ENCODE data around the gene LRPPRC. TPM values are rescaled to one million over a fixed set of nuclear protein-coding genes. Genes with fewer than 3 reads are reported as not detected.

LRPPRC gene
- total and polyA plus RNA-seq, 2 experiments from 2014 or later, result 163 to 200 TPM

- H3F3A ChIP-seq (replicated peaks; ENCODE audit: low read depth), result no peaks in the 10 kb centered on the region
- DNase-seq (ENCODE audit: low spot score) (no peak), ATAC-seq (no peak)
- Mint-ChIP-seq H3K4me3 (no peak overlapping the region), H3K27me3 (ENCODE audit: insufficient read depth, low read depth, poor library complexity) (no peaks in the 10 kb centered on the region), H3K36me3 (ENCODE audit: low read depth) (no peaks in the 10 kb centered on the region), H3K9me3 (no peaks in the 10 kb centered on the region), H3K4me1 (peaks cover 17% of the 10 kb centered on the region), H3K27ac (no peak overlapping the region)
- no peaks in the 10 kb centered on the region for H4K20me1 ChIP-seq (replicated peaks; ENCODE audit: insufficient read depth)
- no peak overlapping the region for H3K27ac ChIP-seq (ENCODE audit: low read depth)
- H3K9me2 ChIP-seq (ENCODE audit: insufficient read depth), result no peaks in the 10 kb centered on the region
- no peaks in the 10 kb centered on the region for H3K79me2 ChIP-seq (replicated peaks; ENCODE audit: insufficient read depth)
- no peaks in the 10 kb centered on the region for H3K27me3 ChIP-seq (ENCODE audit: insufficient read depth)
- peaks cover 13% of the 10 kb centered on the region for H3K4me1 ChIP-seq (ENCODE audit: insufficient read depth)
- no peak overlapping the region for H3K4me3 ChIP-seq
- H2AFZ ChIP-seq, result no peak overlapping the region
- no peaks in the 10 kb centered on the region for H3K36me3 ChIP-seq (ENCODE audit: insufficient read depth)
- H3K4me2 ChIP-seq, result no peak overlapping the region
- no peak for TF ChIP-seq CREB1 (CRISPR knock-in tag; IDR thresholded peaks at IDR 0.05; ENCODE audit: low read depth)
- TF ChIP-seq ETS1 (IDR thresholded peaks at IDR 0.05), result no peak
- TF ChIP-seq EZH2 (IDR thresholded peaks at IDR 0.05; ENCODE audit: low read depth, unreplicated experiment), result no peak
- TF ChIP-seq STAT1 (IDR thresholded peaks at IDR 0.05; ENCODE audit: unreplicated experiment), result no peak
- TF ChIP-seq ZNF462 (CRISPR knock-in tag; IDR thresholded peaks at IDR 0.05), result no peak
- TF ChIP-seq ZNF331 (CRISPR knock-in tag; IDR thresholded peaks at IDR 0.05; ENCODE audit: low read depth), result no peak
- no peak for TF ChIP-seq NANOG (IDR thresholded peaks at IDR 0.05; ENCODE audit: borderline replicate concordance)
- TF ChIP-seq ZNF114 (CRISPR knock-in tag; IDR thresholded peaks at IDR 0.05), result no peak
- TF ChIP-seq EZH2phosphoT487 (IDR thresholded peaks at IDR 0.05; ENCODE audit: unreplicated experiment), result no peak
- TF ChIP-seq JUNB (IDR thresholded peaks at IDR 0.05; ENCODE audit: unreplicated experiment), result no peak
- TF ChIP-seq CTCF (conservative IDR thresholded peaks at IDR 0.05; ENCODE audit: low read depth in 2 of 2), result no peak
- no peak for TF ChIP-seq POLR2AphosphoS5 (IDR thresholded peaks at IDR 0.05; ENCODE audit: low read depth)
- TF ChIP-seq REST (IDR thresholded peaks at IDR 0.05; ENCODE audit: unreplicated experiment), result no peak
Observed at GRCh38 chr2:44015239-44015638, 19.4 kb upstream of the LRPPRC start.
